SU-DHL-6 (cell line): ENCODE results near the gene CUTA.

Experiments
- H2AFZ ChIP-seq: fragments of 200-600 bp; sonication (generic); 2 replicates; pipeline ENCODE4 v1.6.1; 2014; ENCODE audit warnings: low read depth, mild to moderate bottlenecking, moderate library complexity, mixed read lengths, antibody characterized with exemption, low read length; ENCODE audit not compliant: severe bottlenecking
- H3F3A ChIP-seq: fragments of 200-600 bp; shearing (Covaris generic); 2 replicates; pipeline ENCODE4 v1.6.0; 2016; ENCODE audit warnings: antibody characterized with exemption, mild to moderate bottlenecking; ENCODE audit not compliant: insufficient read depth
- H3K27ac ChIP-seq: fragments of 200-600 bp; sonication (generic); 2 replicates; pipeline ENCODE4 v1.5.1; 2016; ENCODE audit warnings: low read depth, mild to moderate bottlenecking, low read length, moderate library complexity, mixed read lengths
- H3K27me3 ChIP-seq: fragments of 200-600 bp; sonication (generic), shearing (Covaris generic); 2 replicates; pipeline ENCODE4 v1.6.0; 2014; ENCODE audit warnings: mild to moderate bottlenecking, low read length
- H3K36me3 ChIP-seq: fragments of 200-600 bp; sonication (generic); 2 replicates; pipeline ENCODE4 v1.6.1; 2014; ENCODE audit warnings: mild to moderate bottlenecking, low read length, mixed read lengths
- H3K4me2 ChIP-seq: fragments of 300-600, 200-600 bp; shearing (Covaris generic), sonication (generic); 2 replicates; pipeline ENCODE4 v1.6.0; 2014; ENCODE audit warnings: low read length, low read depth, mild to moderate bottlenecking; ENCODE audit not compliant: poor library complexity, severe bottlenecking
- H3K4me3 ChIP-seq: fragments of 200-600 bp; sonication (generic); 2 replicates; pipeline ENCODE4 v1.5.1; 2014; ENCODE audit warnings: antibody characterized with exemption, low read length, mild to moderate bottlenecking, mixed read lengths; ENCODE audit not compliant: insufficient read depth, poor library complexity, severe bottlenecking
- H3K79me2 ChIP-seq: fragments of 200-600 bp; sonication (generic); 2 replicates; pipeline ENCODE4 v1.6.1; 2014; ENCODE audit warnings: mild to moderate bottlenecking, low read length, moderate library complexity; ENCODE audit not compliant: insufficient read depth
- H3K9ac ChIP-seq: fragments of 200-600 bp; sonication (generic); 2 replicates; pipeline ENCODE4 v1.7.0; 2014; ENCODE audit warnings: mild to moderate bottlenecking, low read length
- H3K9me2 ChIP-seq: fragments of 200-600 bp; sonication (generic); replicated peaks from 2 replicates; pipeline ENCODE4 v1.6.1; 2014; ENCODE audit warnings: low read length; ENCODE audit not compliant: insufficient read depth
- H3K9me3 ChIP-seq: fragments of 200-600 bp; sonication (generic); 2 replicates; pipeline ENCODE4 v1.6.1; 2014; ENCODE audit warnings: low read length, mixed read lengths; ENCODE audit not compliant: insufficient read depth
- H4K20me1 ChIP-seq: fragments of 200-600 bp; sonication (generic); 2 replicates; pipeline ENCODE4 v1.6.1; 2014; ENCODE audit warnings: low read depth, mild to moderate bottlenecking, antibody characterized with exemption, low read length, moderate library complexity, mixed read lengths
- CTCF ChIP-seq: fragments of 200-600 bp; sonication (generic); IDR thresholded peaks from one replicate; pipeline ENCODE4 v1.5.1; 2017; ENCODE audit warnings: antibody characterized with exemption, mild to moderate bottlenecking, low read length, moderate library complexity; ENCODE audit not compliant: insufficient read depth, poor library complexity, severe bottlenecking
- EZH2phosphoT487 ChIP-seq: fragments of 200-600 bp; sonication (generic), shearing (Covaris generic); conservative IDR thresholded peaks from 2 replicates; pipeline ENCODE4 v1.6.1; 2018; ENCODE audit warnings: mild to moderate bottlenecking, antibody characterized with exemption, low read length, moderate library complexity, mixed read lengths

The CUTA gene

GRCh38 chr6:33452496-33452895, 34.6 kb upstream of the CUTA start:
- no peak overlapping the region for H3K4me2 ChIP-seq

GRCh38 chr6:33451606-33452005, 33.7 kb upstream of the CUTA start:
- no peaks in the 10 kb centered on the region for H3K9me3 ChIP-seq
- no peak overlapping the region for H3K27ac ChIP-seq
- peaks cover 19% of the 10 kb centered on the region; the same call in 1 of the 2 replicates for H3K79me2 ChIP-seq
- H3K27me3 ChIP-seq = no peaks in the 10 kb centered on the region
- no peak overlapping the region for H3K4me2 ChIP-seq
- no peaks in the 10 kb centered on the region for H4K20me1 ChIP-seq
- H3K9me2 ChIP-seq = no peaks in the 10 kb centered on the region
- no peak overlapping the region for H3K9ac ChIP-seq
- H3F3A ChIP-seq = no peaks in the 10 kb centered on the region
- H2AFZ ChIP-seq = no peak overlapping the region
- TF ChIP-seq CTCF = no peak
- TF ChIP-seq EZH2phosphoT487 = no peak
- H3K4me3 ChIP-seq = no peak overlapping the region
- no peaks in the 10 kb centered on the region for H3K36me3 ChIP-seq

More at GRCh38 chr6:33452496-33452895, 34.6 kb upstream of the CUTA start:
- H3K4me3 ChIP-seq = no peak overlapping the region
- H4K20me1 ChIP-seq = no peaks in the 10 kb centered on the region
- TF ChIP-seq CTCF (no peak), EZH2phosphoT487 (no peak)
- no peak overlapping the region for H3K27ac ChIP-seq
- H3K9ac ChIP-seq = no peak overlapping the region
- no peaks in the 10 kb centered on the region for H3K9me3 ChIP-seq
- no peaks in the 10 kb centered on the region for H3K27me3 ChIP-seq
- H3K9me2 ChIP-seq = no peaks in the 10 kb centered on the region
- H2AFZ ChIP-seq = no peak overlapping the region
- peaks cover 19% of the 10 kb centered on the region; the same call in 1 of the 2 replicates for H3K79me2 ChIP-seq
- no peaks in the 10 kb centered on the region for H3F3A ChIP-seq
- H3K36me3 ChIP-seq = no peaks in the 10 kb centered on the region

GRCh38 chr6:33450434-33450833, 32.5 kb upstream of the CUTA start:
- Histone ChIP-seq H3K9ac (no peak overlapping the region), H4K20me1 (no peaks in the 10 kb centered on the region), H3K4me2 (no peak overlapping the region), H3K27ac (no peak overlapping the region), H3K9me3 (no peaks in the 10 kb centered on the region), H3K79me2 (peaks cover 15% of the 10 kb centered on the region; the same call in 1 of the 2 replicates), H3K27me3 (no peaks in the 10 kb centered on the region), H3F3A (no peaks in the 10 kb centered on the region), H3K36me3 (no peaks in the 10 kb centered on the region), H2AFZ (no peak overlapping the region), H3K9me2 (no peaks in the 10 kb centered on the region), H3K4me3 (no peak overlapping the region)
- no peak for TF ChIP-seq CTCF
- TF ChIP-seq EZH2phosphoT487 = no peak

- H3K4me2 ChIP-seq = no peak overlapping the region
- no peak overlapping the region for H3K27ac ChIP-seq
- H3K27me3 ChIP-seq = no peaks in the 10 kb centered on the region
- H4K20me1 ChIP-seq = no peaks in the 10 kb centered on the region
- H3K4me3 ChIP-seq = no peak overlapping the region
- no peaks in the 10 kb centered on the region for H3K9me2 ChIP-seq
- H3F3A ChIP-seq = no peaks in the 10 kb centered on the region
- no peak overlapping the region for H2AFZ ChIP-seq
- no peaks in the 10 kb centered on the region for H3K36me3 ChIP-seq
- no peak overlapping the region for H3K9ac ChIP-seq
- no peaks in the 10 kb centered on the region for H3K79me2 ChIP-seq
- H3K9me3 ChIP-seq = no peaks in the 10 kb centered on the region
- TF ChIP-seq CTCF (no peak), EZH2phosphoT487 (no peak)
Measured at GRCh38 chr6:33446356-33446755, 28.4 kb upstream of the CUTA start.
